Measurements from ENCODE around the gene JCAD. TPM values are rescaled to one million over a fixed set of nuclear protein-coding genes. Genes with fewer than 3 reads are reported as not detected.

The JCAD gene
- total and polyA plus RNA-seq, 2 of the 8 experiments (the other 6 are each of a cell fraction or from before 2014, with no cell fraction given): 0.56 to 5.2 TPM

- CTCF ChIA-PET (ENCODE audit: partially characterized antibody): no interaction called here
Measured at GRCh38 chr10:30073767-30074060, 14.3 kb upstream of the JCAD start.

More at GRCh38 chr10:30073767-30074060, 14.3 kb upstream of the JCAD start:
- Histone ChIP-seq H3K27ac (ENCODE audit: low read depth, low read length) (no peak overlapping the region), H3K79me1 (ENCODE audit: low read depth, low read length) (no peaks in the 10 kb centered on the region), H4K8ac (ENCODE audit: extremely low read depth, insufficient read depth, low read length) (no peak overlapping the region), H2AFZ (ENCODE audit: low read length) (no peak overlapping the region), H3K4me3 (ENCODE audit: extremely low read depth in 1 of 4, insufficient read depth in 2 of 4, low read depth in 3 of 4, low read length in 4 of 4) (no peak overlapping the region), H4K20me1 (replicated peaks in 1 of 2; ENCODE audit: control insufficient read depth in 1 of 2, insufficient read depth in 2 of 2, low read length in 2 of 2) (no peaks in the 10 kb centered on the region), H4K91ac (replicated peaks; ENCODE audit: insufficient read length, low read length) (no peak overlapping the region), H3K9me3 (ENCODE audit: insufficient read depth in 2 of 2, low read depth in 1 of 2, low read length in 1 of 2) (no peaks in the 10 kb centered on the region), H2BK20ac (ENCODE audit: low read length) (no peak overlapping the region), H3K4me2 (ENCODE audit: insufficient read depth in 1 of 2, low read depth in 2 of 2, low read length in 2 of 2) (no peak overlapping the region), H3K18ac (ENCODE audit: extremely low read depth, low read length) (no peak overlapping the region), H2BK15ac (ENCODE audit: low read length) (no peak overlapping the region), H2BK12ac (ENCODE audit: low read depth, low read length) (no peak overlapping the region), H3K14ac (ENCODE audit: insufficient read length) (no peak overlapping the region), H3K23me2 (ENCODE audit: low read depth, low read length) (no peaks in the 10 kb centered on the region; the same call in 1 of the 2 replicates), H2AK5ac (ENCODE audit: low read depth, low read length) (no peak overlapping the region), H4K5ac (ENCODE audit: insufficient read length, low read depth, low read length) (no peak overlapping the region), H3K4me1 (replicated peaks in 1 of 4; ENCODE audit: control insufficient read depth in 3 of 4, insufficient read depth in 4 of 4, low read length in 3 of 4) (peaks cover 0 to 4% (median 0%) of the 10 kb centered on the region in 4 experiments; a peak in 1 of 7 replicates), H3K9ac (replicated peaks in 1 of 4; ENCODE audit: extremely low read depth in 1 of 4, low read depth in 3 of 4, low read length in 3 of 4) (no peak overlapping the region), H3K36me3 (ENCODE audit: control insufficient read depth in 2 of 4, insufficient read depth in 4 of 4, low read length in 3 of 4) (no peaks in the 10 kb centered on the region), H3K79me2 (ENCODE audit: control insufficient read depth in 1 of 2, insufficient read depth in 2 of 2, low read length in 2 of 2) (no peaks in the 10 kb centered on the region), H3K27me3 (replicated peaks in 1 of 4; ENCODE audit: control insufficient read depth in 3 of 4, extremely low read depth in 1 of 4, insufficient read depth in 3 of 4, low read length in 3 of 4) (no peaks in the 10 kb centered on the region), H3K23ac (ENCODE audit: insufficient read length) (no peak overlapping the region), H2BK5ac (ENCODE audit: low read depth, low read length) (no peak overlapping the region), H3K4ac (replicated peaks; ENCODE audit: insufficient read length, low read depth, low read length) (no peak overlapping the region), H2BK120ac (replicated peaks; ENCODE audit: low read depth, low read length) (no peak overlapping the region), H3K56ac (replicated peaks; ENCODE audit: insufficient read length, low read depth, low read length) (no peak overlapping the region)
- POLR2A ChIA-PET (ENCODE audit: partially characterized antibody): no interaction called here
- FAIRE-seq: no peak
- WGBS, 2 experiments (ENCODE audit: extremely low coverage in 1 of 2, insufficient coverage in 1 of 2, insufficient read length in 1 of 2, insufficient replicate concordance in 2 of 2, low coverage in 1 of 2, low lambda C conversion rate in 2 of 2, missing lambda C conversion rate in 1 of 2): 94% methylated on average over 4 of the region's 4 CpGs; no CpG with 5 or more reads in 1 of the 2 experiments
- DNase-seq (ENCODE audit: low read depth in 1 of 2, low spot score in 2 of 2): no peak
- TF ChIP-seq SUZ12 (IDR thresholded peaks at IDR 0.05; ENCODE audit: low read length): no peak
- TF ChIP-seq, protein P1, sequence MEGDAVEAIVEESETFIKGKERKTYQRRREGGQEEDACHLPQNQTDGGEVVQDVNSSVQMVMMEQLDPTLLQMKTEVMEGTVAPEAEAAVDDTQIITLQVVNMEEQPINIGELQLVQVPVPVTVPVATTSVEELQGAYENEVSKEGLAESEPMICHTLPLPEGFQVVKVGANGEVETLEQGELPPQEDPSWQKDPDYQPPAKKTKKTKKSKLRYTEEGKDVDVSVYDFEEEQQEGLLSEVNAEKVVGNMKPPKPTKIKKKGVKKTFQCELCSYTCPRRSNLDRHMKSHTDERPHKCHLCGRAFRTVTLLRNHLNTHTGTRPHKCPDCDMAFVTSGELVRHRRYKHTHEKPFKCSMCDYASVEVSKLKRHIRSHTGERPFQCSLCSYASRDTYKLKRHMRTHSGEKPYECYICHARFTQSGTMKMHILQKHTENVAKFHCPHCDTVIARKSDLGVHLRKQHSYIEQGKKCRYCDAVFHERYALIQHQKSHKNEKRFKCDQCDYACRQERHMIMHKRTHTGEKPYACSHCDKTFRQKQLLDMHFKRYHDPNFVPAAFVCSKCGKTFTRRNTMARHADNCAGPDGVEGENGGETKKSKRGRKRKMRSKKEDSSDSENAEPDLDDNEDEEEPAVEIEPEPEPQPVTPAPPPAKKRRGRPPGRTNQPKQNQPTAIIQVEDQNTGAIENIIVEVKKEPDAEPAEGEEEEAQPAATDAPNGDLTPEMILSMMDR (IDR thresholded peaks at IDR 0.05; ENCODE audit: control extremely low read depth in 1 of 3, insufficient read depth in 1 of 3, low read depth in 1 of 3, low read length in 3 of 3): no peak
- TF ChIP-seq, protein P2, sequence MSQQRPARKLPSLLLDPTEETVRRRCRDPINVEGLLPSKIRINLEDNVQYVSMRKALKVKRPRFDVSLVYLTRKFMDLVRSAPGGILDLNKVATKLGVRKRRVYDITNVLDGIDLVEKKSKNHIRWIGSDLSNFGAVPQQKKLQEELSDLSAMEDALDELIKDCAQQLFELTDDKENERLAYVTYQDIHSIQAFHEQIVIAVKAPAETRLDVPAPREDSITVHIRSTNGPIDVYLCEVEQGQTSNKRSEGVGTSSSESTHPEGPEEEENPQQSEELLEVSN (IDR thresholded peaks at IDR 0.05): no peak
- no peak for TF ChIP-seq MAFK (IDR thresholded peaks at IDR 0.05; ENCODE audit: low read depth, low read length)
- TF ChIP-seq CEBPB (IDR thresholded peaks at IDR 0.05; ENCODE audit: low read depth, low read length): no peak
- TF ChIP-seq SIN3A (conservative IDR thresholded peaks at IDR 0.05 in 1 of 2, IDR thresholded peaks at IDR 0.05 in 1 of 2; ENCODE audit: low read depth in 1 of 2, low read length in 2 of 2): no peak
- no peak for TF ChIP-seq CHD2 (IDR thresholded peaks at IDR 0.05; ENCODE audit: low read length)
- TF ChIP-seq, protein P3, sequence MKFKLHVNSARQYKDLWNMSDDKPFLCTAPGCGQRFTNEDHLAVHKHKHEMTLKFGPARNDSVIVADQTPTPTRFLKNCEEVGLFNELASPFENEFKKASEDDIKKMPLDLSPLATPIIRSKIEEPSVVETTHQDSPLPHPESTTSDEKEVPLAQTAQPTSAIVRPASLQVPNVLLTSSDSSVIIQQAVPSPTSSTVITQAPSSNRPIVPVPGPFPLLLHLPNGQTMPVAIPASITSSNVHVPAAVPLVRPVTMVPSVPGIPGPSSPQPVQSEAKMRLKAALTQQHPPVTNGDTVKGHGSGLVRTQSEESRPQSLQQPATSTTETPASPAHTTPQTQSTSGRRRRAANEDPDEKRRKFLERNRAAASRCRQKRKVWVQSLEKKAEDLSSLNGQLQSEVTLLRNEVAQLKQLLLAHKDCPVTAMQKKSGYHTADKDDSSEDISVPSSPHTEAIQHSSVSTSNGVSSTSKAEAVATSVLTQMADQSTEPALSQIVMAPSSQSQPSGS (IDR thresholded peaks at IDR 0.05; ENCODE audit: low read length): no peak
- TF ChIP-seq NANOG (IDR thresholded peaks at IDR 0.05; ENCODE audit: insufficient read depth, low read depth, low read length, poor library complexity, severe bottlenecking): no peak
